RPMI8226 (cell line): Measurements from ENCODE around the gene DNAJB1.
"Not testable (repeated sequence)": the region's sequence is repeated elsewhere in the genome, so short reads cannot be mapped to it uniquely, and the experiment has no call there.

ENCODE experiments used
- DNase-seq: peaks from one replicate; pipeline ENCODE4 v3.0.0-alpha.2; 2015

Gene DNAJB1

DNA sequence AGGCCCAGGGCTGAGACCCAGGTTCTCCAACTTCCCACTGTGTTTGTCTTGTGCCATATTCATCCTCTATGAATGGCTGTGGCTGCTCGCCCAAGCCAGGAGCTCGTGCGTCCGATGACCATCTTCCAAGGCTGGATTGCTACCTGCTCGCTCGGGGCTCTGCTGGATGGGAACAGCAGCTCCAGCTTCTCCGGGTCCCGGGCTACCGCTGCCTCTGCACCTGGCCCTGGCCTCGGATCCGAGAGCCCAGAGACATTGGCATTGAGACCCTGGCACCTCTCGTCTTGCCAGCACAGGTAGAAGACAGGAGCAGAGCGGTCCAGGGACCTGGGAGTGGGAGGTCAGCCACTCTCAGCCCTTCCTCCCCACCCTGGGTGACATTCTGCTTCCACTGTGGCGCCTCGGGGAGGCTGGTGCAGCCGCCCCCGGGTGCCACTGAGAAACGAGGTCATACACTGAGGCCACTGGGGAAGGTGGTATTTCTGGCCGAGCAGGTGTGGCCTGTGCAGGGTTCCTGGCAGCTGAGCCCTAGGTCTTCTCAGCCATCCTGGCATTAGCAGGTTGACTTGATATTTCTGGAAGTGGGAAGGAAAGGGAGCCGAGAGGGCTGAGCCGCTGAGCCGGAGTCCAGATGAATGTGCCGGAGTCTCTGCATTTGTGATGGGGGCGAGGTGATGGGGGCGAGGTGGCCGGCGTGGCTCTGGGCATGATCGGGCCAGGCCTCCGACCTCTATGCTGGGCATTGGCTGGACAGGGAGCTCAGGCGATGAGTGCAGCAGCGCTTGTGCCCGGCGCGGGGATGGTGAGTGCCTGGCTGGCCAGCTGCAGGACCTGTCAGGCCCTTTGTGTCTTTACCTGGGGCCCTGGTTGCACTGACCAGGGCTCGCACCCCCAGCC is 35.1 kb upstream of the DNAJB1 start:
- DNase-seq = no peak

DNA sequence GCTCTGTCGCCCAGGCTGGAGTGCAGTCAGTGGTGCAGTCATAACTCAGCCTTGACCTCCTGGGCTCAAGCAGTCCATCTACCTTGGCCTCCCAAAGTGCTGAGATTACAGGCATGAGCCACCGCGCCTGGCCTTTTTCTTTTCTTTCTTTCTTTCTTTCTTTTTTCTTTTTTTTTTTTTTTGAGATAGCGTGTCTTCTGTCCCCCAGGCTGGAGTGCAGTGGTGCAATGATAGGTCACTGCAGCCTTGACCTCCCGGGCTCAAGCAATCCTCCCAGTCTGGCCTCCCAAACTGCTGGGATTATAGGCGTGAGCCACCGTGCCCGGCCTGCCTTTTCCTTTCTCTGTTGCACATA is 33.8 kb upstream of the DNAJB1 start:
- not testable (repeated sequence) for DNase-seq

DNA sequence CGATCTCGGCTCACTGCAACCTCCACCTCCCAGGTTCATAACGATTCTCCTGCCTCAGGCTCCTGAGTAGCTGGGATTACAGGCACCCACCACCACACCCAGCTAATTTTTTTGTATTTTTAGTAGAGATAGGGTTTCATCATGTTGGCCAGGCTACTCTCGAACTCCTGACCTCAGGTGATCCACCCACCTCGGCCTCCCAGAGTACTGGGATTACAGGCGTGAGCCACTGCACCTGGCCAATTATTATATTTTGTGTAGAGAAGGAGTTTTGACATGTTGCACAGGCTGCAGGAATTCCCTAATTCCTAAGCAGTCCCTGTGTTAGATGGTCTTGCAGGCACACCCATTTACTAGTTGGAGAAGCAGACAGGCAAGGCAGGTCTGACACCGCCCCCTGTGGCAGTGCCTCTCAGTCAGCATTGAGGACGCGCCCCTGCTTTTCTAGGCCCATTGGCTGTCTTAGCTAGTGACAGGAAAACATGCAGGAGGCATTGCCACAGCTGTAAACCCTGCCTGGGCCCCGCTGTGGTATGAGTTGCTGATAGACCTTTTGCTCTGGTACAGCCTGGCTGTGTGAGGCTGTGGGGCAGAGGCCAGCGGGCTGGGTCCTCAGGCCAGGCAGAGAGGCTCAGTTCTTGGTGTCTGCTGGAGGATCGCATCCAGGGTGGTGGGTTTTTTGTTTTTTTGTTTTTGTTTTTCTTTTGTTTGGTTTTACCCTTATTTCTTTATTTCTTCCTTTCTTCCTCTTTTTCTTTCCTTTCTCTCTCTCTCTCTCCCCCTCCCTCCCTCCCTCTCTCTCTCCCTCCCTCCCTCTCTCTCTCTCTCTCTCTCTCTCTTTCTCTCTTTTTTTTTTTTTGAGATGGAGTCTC is 33.2 kb upstream of the DNAJB1 start:
- peak; percentile 34 for DNase-seq

DNA sequence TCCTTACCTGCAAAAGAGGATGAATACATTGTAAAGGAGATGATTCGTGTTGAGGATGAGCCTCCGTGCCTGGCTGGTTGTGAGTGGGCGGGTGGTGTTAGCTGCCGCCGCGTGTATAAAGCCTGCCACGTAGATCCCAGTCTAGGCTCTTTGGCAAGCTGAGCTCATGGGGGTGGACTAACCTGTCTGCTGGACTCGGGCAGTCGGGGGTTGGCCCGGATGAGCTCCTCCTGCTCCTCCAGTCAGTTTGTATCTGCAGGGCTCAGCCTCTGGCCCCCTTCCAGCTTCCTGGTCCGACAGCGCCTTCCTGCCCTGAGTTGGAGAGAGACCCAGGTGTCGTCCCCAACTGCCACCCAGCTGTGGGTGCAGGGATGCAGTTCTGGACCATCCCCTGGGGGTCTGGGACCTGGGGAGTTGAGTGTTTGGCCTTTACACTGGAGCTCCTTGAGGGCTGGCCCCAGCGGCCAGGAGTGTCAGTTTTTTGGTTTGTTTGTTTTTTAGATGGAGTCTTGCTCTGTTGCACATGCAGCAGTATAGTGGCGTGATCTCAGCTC is 32.1 kb upstream of the DNAJB1 start:
- DNase-seq = no peak

GRCh38 chr19:14545716-14546082 is 27.5 kb upstream of the DNAJB1 start:
- DNase-seq = no peak

GRCh38 chr19:14544977-14545715 is 26.9 kb upstream of the DNAJB1 start:
- no peak for DNase-seq

GRCh38 chr19:14544047-14544446 is 25.9 kb upstream of the DNAJB1 start:
- DNase-seq = no peak

- DNase-seq = no peak
These were observed 24.6 kb upstream of the DNAJB1 start for GRCh38 chr19:14542711-14543328.

- not testable (repeated sequence) for DNase-seq
These were observed 23.8 kb upstream of the DNAJB1 start for GRCh38 chr19:14541979-14542378.

- no peak for DNase-seq
These were observed 22.7 kb upstream of the DNAJB1 start for GRCh38 chr19:14540741-14541525.

DNA sequence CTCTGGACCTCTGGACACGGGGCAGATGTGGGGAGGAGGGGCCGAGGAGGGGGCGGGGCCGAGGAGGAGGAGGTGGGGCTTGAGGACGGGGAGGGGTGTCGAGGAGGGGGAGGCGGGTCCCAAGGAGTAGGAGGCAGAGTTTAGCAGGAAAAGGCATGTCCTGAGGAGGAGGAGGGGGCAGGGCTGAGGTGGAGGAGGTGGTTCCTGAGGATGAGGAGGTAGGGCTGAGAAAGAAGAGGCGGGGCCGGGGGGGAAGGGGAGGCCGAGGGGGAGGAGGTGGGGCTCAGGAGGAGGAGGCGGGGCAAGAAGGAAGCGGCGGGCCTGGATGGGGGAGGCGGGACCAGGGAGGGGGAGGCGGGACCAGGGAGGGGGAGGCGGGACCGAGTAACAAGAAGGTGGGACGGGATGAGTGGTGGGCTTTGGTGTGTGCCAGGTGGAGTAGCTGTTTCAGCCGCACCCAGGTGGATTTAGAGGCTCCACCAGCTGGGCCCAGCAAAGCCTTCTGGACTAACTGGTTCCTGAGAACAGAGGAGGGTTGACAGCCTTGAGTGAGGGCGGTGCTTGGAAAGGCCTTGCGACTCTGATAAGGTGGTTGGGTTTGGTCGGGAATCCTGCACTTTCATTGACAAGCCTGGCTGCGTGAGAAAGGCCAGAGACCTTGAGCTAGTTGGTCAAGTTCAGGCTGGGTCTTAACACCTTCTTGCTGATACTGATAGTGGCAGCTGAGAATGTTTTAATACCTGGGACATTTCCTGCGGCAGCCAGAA is 18.9 kb upstream of the DNAJB1 start:
- DNase-seq = no peak

- DNase-seq = no peak
These were observed 15.3 kb upstream of the DNAJB1 start for GRCh38 chr19:14533450-14533849.

- DNase-seq = no peak
These were observed 12.3 kb upstream of the DNAJB1 start for GRCh38 chr19:14530506-14530905.

DNA sequence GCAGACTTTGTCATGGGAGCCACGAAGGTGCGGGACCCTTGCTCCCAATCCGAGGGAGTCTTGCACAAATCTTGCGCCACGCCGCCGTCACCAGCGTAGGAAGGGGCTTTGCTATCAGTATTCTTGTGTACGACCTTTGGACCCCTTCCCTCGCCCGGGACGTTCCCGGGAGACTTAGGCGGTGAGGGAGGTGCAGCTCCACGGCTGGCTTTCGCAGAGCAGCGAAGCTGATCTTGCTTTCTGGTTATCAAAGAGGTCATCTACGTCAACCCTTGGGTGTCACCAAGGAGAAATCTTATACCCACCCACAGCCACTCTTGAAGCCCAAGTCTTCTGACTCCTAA is 11.8 kb upstream of the DNAJB1 start:
- DNase-seq = peak; percentile 43

GRCh38 chr19:14529254-14530004 is 11.2 kb upstream of the DNAJB1 start, which contains the start of gene TECR:
Gene TECR (plus strand): TSS chr19:14529594. CDS start chr19:14529697, 103 bp downstream.
- DNase-seq = peak; percentile 100

GRCh38 chr19:14528419-14529253 is 10.4 kb upstream of the DNAJB1 start:
- DNase-seq = peak; percentile 31

- no peak for DNase-seq
These were observed 8.2 kb upstream of the DNAJB1 start for GRCh38 chr19:14526423-14526822.

DNA sequence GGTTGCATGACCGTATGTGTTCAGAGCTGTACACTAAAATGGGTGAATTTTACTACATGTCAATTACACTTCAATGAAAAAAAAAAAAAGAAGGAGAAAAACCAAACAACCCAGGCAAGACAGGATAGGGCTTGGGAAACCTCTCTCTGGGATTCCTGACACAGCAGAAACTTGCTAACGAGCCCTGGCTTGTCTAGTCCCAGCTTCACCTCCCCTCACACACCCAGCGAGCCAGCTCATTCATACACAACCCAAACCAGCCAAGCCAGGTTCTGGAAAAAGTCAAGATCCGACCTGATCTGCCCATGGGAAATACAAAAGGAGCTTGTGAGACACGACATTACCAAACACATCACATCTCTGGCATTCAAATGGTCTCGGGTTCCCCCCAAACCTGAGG is 7.5 kb upstream of the DNAJB1 start:
- no peak for DNase-seq

- DNase-seq = no peak
These were observed 2.3 kb upstream of the DNAJB1 start for GRCh38 chr19:14520543-14520942.
